CD4-positive, alpha-beta T cell treated with Interleukin-10 for 1 hour (primary cell): ENCODE results near the gene RNF157.

Experiments used
- DNase-seq: peaks from one replicate; pipeline ENCODE4 v3.0.0-alpha.2; 2020

Gene RNF157

DNA sequence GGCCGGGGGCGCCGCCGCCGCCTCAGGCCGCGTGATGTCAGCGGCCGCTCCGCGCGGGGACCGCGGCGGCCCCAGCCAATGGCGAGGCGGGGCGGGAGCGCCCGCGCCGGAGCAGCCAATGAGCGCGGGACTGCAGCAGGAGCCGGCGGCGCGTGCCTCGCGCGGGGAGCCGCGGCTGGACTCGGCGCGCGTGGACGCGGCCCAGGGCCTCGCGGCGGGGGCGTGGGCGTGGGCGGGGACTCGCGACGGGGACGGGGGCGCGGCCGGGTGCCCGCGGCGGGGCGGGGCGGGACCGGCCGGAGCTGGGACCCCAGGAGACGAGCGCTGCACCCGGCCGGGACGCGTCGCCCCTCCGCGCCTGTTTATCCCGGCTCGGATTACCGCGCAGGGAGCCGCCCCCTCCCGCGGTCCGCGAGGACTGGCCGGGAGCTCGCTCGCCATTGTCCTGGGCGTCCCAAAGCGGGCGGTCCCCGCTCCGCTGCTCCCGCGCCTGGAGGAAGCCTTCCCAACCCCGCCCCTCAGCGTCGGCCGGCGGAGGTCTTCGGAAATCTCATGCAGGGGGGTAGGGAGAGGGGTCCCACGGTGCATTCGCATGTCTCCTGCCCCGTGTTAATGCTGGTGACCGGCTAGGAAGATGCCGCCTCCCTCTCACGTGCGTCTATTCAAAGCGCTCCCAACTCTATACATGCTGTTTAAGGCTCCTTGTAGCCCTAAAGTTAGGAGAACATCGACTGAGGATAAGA lies at the start of gene RNF157:
Gene RNF157 (minus strand): TSS at position 33 of the 743 bp plus-strand sequence. CDS start 253 bp downstream, outside the sequence.
- DNase-seq, result peak; percentile 81

DNA sequence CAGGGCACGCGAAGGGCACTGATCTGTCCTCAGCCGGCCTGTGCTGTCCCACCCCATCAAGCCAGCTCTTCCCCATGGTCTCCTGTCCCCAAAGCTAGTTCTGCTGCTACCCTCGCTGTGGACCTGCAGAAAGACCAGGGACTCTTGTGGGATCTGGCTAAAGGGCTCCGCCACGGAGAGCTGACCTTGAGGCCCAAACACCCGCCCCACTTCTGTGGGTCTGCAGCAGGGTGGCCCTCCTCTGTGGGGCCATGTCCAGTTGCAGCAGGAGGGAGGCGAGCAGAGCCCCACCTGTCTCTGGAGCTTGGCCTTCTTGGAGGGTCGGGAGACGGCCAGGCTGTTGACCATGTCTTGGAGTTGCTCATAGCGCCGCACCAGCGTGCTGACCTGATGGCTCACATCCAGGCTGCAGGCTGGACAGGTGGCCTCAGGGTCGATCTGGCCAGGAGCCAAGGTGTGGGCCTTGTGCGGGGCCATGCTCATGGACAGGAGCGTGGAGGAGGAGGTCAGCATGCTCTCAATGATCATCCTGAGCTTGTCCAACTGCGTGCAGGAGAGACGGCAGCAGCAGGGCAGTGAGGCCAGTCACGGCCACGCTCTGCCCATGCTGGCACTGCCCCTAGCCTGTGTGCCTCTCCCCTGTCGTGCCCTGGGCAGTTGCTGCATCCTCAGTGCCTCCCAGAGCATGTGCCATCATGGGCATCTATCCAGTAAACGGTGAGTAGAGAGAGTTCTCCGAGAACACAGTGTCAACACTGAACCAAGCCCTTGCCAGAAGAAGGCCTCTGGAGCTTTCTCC lies 41.5 kb upstream of the RNF157 start:
- no peak for DNase-seq

DNA sequence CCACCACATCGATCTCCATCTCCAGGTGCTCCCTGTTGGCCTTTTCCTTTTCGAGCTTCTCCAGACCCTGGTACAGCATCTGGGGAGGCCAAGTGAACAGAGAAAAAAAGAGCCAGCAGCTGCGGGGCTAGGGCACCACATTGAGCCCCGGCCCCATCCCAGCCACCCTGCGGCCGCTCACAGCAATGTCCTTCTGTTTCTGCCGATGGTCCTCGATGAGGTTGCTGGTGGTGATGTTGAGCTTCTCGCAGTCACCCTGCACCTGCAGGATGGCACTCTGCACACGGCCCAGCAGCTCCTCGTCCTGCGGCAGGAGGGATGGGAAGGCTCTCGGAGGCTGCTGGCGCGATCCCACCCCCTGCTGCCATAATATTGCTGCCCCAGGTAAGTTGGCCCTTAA lies 40.4 kb upstream of the RNF157 start:
- DNase-seq, result no peak

DNA sequence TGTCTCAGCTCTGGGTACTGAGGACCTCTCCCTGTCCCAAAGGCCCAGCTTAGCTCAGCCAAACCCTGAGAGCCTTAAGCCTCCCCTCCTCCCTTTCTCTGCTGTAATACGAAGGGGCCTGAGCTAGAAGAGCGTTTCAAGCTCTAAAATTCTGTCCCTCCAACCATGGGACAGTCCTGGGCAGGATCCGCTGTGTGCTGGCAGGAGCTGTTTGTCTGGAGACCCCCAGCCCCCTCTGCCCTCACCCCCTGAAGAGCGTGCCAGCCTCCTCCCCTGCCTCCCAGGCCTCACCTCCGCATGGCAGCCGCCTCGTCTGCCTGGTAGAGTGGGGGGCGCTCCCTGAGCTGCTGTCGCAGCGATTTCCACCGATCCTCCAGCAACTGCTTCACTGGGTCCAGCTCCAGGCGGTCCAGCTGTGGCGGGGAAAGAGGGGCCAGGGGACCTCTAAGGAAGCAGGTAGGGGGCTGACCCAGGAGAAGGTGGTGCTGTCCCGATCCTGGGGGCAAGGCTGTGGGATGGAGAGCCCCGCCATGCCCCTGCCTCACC lies 39.5 kb upstream of the RNF157 start:
- no peak for DNase-seq

DNA sequence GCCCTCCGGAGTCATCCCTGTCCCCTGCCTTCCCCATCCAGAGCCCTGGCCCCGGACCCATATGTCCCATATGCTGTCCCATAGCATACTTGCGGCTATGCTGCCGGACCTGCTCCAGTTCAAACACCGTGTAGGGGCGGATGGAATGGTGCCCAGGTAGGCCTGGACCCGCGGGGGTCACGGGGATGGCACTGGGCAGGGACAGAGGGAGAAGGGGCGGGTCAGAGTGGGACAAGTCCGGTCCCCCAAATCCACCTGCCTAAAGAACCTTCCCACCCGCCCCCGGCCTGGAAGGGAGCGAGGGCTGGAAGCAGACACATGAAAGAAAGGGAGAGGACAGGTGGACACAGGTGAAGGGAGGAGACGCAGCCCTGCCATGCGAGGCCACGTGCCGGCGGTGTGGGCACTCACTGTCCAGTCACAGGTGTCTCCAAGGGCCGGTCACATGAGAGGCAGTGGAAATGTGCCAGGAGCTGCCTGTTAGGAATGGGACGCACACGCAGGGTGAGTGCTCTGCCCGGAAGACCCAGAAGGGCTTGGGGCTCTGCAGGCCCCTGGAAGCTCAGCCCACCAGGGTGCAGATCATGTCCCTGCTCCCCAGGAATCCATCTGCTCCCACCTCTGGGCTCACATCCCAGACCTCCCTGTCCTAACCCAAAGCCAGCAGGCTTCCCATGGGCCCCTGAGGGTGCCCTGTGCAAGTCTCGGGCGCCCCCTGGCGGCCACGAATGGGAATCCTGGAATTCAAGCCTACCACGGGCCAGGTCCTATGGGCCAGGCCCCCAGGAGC lies 38.9 kb upstream of the RNF157 start:
- DNase-seq, result peak; percentile 86

DNA sequence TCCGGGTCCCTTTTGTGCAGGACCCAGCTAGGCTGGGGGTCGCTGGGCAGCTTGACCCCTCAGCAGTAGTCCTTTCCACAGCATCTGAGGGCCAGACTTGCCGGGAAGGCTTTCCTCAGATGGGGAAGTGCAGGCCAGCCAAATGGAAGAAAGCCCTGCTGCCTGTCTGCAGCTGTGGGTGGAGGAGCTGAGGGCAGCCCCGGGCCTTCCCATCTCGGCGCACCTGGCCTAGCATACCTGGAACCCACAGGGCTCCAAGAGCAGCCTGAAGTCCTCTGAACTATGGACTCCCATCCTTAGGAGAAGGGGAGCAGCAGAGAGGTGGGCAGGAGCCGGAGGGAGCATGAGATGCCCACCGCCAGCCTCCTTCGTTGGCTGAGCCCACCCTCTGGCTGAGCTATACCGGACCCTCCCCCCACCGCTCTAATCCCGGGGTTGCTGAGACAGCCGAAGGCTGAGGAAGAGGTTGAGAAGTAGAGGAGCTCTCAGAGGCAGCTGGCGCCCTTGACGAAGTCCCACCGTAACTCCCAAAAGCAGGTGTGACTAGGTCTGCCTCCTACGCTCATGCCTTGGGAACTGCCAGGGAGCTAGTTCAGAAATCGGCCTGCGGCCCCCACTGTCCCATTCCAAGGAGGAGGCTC lies 38.1 kb upstream of the RNF157 start:
- DNase-seq, result no peak

DNA sequence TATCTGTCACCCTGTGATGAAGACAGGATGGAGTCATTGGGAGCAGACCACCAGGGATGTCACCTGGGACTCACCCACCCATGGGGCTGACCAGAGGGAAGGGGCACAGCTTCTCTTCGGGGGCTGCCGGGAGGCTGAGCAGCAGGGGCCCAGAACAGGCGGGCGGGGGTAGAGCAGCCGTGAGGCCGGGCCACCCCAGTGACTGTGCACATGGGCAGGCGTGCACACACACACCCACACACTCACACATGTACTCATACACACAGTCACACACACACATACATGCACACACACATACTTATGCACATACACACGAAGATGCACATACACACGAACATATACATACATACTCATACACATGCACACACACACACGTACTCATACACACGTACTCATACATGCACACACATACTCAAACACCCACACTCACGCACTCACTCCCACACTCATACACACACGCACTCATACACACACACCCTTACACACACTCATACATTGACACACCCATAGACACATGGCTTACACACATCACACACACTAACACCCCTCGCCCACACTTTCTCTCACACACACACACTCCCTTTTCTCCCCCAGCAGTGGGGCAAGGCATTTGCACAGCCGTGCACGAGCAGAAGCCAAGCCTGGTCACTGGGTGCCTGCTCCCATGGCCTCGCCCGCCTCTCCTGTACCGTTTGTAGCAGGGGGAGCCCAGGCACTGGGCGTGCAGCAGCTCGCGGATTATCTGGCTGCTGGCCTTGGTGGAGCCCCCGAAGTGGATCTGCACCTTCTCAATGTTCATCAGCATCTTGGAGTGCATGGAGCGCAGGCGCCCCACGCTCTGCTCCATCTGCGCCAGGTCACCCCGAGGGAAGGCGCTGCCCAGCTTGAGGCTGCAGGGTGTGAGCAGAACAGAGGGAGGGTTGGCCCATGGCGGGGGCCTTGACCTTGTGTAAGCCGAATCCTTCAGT lies 37.3 kb upstream of the RNF157 start:
- DNase-seq, result no peak

DNA sequence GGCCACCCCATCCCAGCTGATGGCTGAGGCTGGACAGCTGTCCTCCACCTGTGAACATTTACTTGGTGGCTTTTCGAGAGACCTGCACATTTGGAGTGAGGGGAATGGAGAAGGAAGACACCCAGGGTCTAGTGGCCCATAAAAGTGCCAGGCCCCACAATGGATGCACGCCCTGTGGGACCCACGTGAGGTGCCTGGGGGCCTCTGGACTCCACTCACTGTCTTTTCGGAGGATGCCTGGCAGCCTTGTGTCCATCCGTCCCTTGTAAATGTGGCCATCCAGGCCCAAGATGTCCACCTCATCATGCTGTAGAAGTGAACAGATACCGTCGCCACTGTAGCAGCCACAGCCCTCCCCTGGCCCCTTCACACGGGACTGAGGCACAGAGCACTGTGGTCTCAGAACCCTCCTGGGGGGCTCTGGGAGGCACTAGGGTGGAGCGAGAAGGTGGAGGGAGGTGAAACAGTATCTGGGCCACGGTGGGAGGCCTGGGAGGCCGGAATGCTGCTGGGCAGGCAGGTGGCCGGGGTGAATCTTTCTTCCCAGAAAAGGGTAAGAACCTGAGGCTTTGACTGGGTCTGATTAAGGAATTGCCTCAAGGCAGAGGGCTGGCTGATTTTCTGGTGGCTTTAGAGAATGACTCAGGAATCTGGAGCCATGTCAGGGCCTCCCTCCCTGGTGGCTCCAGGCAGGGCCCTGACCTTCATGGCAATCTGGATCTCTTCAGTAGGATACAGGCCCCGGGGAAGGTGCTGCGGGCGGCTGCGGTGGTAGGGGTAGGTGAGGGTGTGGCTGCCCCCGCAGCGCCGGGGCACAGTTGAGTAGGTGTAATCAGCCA lies 36.4 kb upstream of the RNF157 start:
- DNase-seq, result no peak

DNA sequence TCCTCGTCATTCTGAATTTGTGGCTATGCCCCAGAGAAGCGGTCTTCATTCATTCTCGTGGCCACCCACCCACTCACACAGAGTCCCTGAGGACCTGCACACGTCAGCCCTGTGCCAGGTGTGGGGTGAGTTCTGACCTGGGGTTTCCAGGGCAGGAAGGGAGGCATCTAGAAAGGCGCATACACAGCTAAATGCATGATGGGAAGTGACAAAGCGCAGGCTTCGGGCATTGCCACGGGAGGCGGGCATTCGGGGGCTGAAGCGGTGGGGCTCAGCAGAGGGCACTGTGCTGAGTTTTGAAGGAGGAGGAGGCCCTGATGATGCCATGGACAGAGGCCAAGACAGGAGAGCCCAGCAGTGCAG lies 35.8 kb upstream of the RNF157 start:
- no peak for DNase-seq

DNA sequence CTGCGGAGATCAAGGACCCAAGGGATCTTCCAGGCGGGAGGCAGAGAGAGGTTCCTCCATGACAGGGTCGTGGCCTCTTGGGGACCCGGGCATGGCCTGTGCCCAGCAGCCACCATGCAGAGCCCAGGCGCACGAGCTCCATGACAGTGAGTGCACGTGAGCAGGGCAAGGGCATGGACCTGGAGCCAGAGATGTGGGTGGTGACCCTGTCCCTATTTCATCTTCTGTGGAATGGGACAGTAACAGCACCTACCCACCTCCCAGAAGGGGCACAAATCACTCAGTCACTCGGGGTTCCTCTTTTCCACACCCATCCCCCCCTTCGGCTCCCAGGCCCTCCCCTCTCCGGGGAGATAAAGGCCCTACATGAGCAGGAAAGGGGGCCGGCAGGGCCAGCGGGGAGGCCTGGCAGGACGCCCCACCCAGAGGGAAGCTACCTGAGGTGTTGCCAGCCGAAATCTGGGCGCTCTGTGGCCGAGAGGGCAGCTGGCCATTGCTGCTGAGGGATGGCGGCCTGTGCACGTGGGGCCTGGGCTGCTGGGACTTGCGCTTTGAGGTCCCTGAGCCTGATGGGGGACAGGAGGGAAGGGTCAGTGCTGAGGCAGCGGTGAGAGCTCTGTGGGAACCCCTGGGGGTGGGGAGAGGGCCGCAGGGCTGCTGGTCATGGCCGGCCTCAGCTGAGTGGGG lies 35.2 kb upstream of the RNF157 start:
- DNase-seq, result no peak

DNA sequence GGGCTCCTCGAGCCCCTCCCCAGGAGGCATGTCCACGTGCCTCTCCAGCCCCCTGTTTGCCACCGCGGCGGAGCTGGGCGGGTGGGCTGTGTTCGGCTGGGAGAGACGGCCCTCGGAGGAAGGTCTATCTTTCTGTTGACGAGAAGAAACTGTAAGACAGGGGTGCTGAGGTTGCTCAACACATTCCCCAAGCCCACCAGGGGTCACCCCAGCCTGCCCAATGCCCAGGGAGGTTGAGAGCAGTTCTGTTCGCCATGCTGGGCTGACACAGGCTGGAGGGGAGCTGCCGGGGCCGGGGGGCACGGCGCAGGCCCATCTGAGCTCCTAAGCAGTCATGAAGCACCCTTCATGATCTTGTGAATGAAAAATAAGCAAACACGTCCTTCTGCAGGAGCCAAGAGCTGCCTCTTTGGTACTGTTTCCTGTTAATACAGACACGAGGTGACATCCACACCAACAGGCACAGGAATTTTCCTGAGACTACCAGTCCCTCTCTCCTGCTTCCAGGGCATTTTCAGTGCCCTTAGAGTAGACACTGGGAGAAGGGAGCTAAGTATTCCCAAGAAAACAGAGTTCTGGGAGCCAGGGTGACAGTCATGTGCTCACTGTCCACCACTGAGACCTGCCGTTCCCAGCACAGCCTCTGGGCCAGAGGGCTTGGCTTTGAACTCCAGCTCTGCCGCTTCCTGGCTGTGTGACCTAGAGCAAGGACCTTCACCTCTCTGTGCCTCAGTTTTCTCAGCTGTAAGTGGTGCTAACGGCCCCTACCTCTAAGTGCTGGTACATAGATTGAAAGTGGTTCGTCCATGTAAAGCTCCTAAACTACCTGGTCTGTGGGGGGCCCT lies 34.0 kb upstream of the RNF157 start:
- no peak for DNase-seq

DNA sequence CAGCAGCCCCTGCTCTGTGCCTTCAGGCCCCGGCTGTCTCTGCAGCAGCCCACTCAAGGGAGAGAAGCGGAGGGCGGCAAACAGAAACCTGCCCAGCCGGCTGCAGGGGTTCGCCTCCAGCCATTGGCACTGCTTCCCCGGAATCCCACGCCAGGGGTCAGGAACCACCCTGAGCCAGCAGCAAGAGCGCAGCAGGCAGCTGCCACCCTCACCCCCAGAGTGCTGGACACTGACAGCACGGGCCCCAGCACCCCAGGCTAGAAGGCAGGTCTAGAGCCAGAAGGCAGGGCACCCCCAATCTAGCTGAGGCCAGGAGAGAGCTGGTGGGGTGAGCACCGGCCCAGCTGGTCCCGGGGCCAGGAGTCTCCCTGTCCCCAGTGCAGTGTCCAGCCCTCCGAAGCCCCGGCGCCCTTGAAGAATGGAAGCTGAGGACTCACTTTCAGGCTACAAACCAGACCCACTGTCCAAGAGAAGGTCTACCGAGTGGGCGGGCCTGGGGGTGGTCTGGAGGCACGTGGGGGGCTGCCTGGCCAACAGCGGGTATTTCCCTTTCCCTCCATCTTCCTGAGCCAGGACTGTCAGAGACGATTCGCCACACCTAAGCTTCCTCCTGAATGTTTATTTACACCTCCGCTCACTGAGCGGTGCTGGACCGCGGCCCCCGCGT lies 33.3 kb upstream of the RNF157 start:
- DNase-seq, result no peak

DNA sequence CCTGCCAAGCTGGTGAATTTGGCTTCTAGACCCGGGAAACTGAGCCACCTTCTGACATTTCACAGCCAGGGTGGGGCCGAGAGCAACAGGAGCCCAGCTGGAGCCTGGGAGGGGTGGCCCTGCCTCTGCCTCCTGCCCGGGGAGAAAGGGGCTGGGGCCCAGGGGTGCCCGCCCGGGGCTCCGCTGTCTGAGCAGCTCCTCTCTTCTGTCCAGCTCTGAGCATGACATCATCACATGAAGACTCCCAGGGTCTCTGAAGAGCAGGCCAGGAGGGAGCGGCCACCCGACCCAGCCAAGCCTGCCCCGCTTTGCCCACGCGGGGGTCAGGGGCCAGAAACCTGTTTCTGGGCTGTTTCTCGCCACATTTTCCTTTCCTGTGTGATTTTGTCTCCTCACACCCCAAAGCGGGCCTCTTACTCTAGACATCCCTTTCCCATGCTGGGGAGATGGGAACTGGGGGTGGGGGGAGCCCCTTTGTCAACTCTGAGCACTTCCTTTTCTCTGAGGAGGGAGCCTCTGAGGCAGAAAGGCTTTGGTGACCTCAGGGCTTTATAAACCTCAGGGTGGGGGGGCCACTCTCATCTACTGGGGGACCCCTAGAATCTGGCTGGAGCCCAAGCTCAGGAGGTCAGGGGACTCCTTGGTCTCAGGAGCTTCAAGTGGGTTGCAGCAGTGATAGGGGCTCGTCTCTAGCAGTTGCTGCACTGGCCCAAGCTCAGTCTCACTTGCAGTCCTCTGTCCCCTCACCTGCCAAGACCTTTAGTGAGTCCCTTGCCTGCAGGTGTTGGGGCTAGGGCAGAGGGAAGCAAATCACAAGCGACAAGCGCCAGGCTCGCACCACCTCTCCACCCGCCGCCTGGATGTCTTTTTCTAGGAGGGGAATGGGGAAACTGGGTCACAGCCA lies 32.5 kb upstream of the RNF157 start:
- peak; percentile 53 for DNase-seq

DNA sequence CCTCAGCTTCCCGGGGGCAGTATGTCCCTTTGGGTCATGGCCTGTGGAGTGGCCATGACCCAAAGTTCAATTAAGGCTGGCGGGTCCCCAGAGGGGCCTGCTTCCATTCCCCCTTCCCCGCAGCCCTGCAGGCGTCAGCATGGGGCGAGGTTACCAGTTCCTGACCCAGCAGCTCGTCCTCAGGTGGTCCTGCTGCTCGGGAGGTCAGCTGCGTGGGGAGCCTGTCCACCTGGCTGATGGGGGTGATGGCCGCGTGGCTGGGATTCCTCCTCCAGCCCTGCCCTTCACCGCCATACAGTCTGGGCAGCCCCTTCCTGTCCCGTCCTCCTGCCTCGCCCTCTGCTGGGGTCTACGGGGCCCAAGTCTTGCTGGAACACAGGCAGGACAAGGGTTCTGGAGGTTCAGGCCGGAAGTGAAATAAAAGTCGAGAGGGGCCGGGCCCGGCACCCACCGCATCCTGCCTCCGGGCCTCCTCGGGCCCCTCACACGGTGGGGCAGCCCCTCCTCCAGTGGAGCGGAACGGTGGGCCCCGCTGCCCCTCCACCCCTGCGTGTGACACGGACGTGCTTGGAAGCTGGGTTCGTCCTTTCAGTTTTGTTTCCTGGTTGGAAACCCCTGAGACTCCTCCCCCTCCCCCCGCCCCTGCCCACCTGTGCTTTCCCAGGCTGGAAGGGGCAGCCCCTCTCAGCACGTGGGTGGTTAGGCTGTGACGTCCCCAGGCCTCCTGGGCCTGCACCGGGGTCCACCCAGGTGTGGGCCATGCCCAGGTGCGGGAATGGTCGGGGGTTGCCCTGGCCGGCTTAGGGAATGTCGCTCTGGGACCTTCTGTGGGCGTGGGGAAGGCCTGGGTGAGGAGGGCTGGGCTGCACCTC lies 31.6 kb upstream of the RNF157 start:
- peak; percentile 83 for DNase-seq

DNA sequence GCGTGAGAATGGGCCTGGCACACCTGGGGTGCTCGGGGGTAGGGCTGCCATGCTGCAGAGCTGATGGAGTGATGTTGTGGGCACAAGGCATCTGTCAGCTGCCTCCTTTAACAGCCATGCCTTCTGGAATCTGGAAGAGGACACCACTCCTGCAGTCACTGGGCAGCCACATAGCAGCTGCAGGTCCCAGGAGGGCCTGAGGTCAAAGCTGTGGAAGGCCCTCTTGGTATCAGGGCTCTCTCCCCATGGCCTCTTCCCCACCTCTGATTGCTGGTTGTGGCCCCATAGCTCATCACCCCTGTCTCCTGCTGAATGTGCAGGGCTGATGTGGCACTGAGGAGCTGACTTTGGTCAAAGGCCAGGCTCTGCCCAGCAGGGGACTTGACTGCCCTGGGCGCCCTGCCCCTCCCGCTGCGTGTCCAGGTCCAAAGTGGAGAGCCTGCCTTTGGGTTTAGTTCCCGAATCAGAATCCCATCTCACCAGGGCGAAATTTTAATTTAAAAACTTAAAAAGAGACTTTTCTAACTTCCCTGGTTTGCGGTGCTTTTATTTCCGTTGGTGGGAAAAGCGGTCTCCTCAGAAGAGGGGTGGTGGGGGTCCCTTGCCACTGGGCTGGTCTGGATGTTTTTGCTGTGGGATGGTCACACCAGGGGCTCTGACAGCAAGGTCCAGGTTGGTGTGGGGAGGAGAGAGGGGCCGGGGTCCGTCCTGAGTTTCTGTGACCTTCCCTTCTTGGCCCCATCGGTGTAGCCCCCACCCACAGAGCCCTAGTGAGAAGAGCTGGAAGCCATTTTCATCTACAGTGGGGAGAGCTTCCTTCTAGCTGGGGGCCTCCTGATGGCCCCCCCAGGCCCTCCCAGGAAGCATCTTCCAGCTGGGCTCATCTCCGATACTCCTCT lies 30.7 kb upstream of the RNF157 start:
- DNase-seq, result no peak
